ENCODE results near the gene C2orf49.

C2orf49 gene

DNA sequence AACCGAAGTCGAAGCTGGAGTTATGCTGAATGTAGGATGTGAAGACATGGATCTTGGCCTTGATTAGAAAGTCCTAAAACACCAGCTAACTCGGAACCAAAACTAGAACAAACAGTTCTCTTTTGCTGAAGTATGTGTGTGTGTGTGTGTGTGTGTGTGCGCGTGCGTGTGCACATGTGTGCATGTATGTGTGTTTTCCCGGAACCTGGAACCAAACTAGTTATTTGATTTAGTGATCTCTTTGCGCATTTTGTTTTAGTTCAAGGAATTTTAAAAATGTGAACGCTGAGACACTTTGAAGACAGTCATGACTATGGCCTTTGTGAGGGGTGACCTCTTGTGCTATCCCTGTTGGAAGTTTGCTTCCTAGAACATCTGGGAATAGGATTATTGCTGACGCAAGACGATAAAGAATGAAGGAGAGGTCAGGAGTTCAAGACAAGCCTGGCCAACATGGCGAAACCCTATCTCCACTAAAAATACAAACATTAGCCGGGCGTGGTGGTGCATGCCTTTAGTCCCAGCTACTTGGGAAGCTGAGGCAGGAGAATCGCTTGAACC, 37.7 kb downstream of the C2orf49 start:
- H3K36me3 ChIP-seq, result no peaks in the 10 kb centered on the region
- TF ChIP-seq, protein P1, sequence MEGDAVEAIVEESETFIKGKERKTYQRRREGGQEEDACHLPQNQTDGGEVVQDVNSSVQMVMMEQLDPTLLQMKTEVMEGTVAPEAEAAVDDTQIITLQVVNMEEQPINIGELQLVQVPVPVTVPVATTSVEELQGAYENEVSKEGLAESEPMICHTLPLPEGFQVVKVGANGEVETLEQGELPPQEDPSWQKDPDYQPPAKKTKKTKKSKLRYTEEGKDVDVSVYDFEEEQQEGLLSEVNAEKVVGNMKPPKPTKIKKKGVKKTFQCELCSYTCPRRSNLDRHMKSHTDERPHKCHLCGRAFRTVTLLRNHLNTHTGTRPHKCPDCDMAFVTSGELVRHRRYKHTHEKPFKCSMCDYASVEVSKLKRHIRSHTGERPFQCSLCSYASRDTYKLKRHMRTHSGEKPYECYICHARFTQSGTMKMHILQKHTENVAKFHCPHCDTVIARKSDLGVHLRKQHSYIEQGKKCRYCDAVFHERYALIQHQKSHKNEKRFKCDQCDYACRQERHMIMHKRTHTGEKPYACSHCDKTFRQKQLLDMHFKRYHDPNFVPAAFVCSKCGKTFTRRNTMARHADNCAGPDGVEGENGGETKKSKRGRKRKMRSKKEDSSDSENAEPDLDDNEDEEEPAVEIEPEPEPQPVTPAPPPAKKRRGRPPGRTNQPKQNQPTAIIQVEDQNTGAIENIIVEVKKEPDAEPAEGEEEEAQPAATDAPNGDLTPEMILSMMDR (IDR thresholded peaks at IDR 0.05), result no peak
- H3K9me3 ChIP-seq, result no peaks in the 10 kb centered on the region
- no peak overlapping the region for H3K4me3 ChIP-seq (ENCODE audit: low read depth in 1 of 2, low read length in 1 of 2)
- no peak overlapping the region for H3K27ac ChIP-seq
- H3K4me1 ChIP-seq (ENCODE audit: control insufficient read depth in 1 of 2, insufficient read depth in 1 of 2, low read depth in 1 of 2, low read length in 1 of 2), result peaks cover 7 to 8% of the 10 kb centered on the region in 2 experiments
- H3K27me3 ChIP-seq, result peaks cover 5% of the 10 kb centered on the region

DNA sequence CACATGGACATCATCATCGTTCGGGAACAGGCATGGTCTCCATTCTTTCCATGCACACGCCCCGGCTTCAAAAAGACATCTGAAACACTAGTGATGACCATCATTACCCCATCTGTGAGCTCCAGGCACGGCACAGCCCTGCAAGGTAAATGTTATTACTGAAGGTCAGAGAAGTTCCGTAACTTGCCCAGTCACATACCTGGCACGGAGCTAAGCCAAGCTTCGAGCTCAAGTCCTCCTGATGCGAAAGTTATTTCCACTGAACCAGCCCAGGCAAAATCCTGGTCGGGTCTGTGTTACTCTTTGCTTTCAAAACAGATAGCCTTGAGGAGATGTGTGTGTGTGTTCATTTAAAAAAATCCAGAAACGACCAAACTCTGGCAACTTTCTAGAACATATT, 38.7 kb downstream of the C2orf49 start:
- TF ChIP-seq, protein P1 (IDR thresholded peaks at IDR 0.05), result no peak
- Histone ChIP-seq H3K36me3 (no peaks in the 10 kb centered on the region), H3K4me1 (ENCODE audit: control insufficient read depth in 1 of 2, insufficient read depth in 1 of 2, low read depth in 1 of 2, low read length in 1 of 2) (peaks cover 10 to 16% of the 10 kb centered on the region in 2 experiments), H3K4me3 (ENCODE audit: low read depth in 1 of 2, low read length in 1 of 2) (no peak overlapping the region), H3K27me3 (peaks cover 5% of the 10 kb centered on the region), H3K27ac (no peak overlapping the region), H3K9me3 (no peaks in the 10 kb centered on the region)

DNA sequence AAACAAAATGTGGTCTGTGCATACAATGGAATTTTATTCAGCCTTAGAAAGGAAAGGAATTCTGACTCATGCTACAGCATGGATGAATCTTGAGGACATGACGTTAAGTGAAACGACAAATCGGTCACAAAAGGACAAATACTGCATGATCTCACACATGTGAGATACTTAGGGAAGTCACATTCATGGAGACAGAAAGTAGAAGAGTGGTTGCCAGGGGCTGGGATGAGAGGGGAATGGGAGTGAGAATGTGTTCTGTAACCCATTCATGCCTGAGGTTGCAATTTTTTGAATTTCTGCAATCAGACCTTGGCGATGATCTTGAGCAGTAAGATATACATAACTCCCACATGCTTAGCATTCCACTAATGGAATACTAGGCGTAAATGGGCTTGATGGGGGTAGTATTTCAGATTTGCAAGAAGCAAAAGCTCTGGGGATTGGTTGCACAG, 39.5 kb downstream of the C2orf49 start:
- H3K4me1 ChIP-seq (ENCODE audit: control insufficient read depth in 1 of 2, insufficient read depth in 1 of 2, low read depth in 1 of 2, low read length in 1 of 2), result peaks cover 10 to 16% of the 10 kb centered on the region in 2 experiments
- H3K36me3 ChIP-seq, result no peaks in the 10 kb centered on the region
- H3K4me3 ChIP-seq (ENCODE audit: low read depth in 1 of 2, low read length in 1 of 2), result no peak overlapping the region
- TF ChIP-seq, protein P1 (IDR thresholded peaks at IDR 0.05), result no peak
- H3K27me3 ChIP-seq, result peaks cover 5% of the 10 kb centered on the region
- no peak overlapping the region for H3K27ac ChIP-seq
- no peaks in the 10 kb centered on the region for H3K9me3 ChIP-seq

DNA sequence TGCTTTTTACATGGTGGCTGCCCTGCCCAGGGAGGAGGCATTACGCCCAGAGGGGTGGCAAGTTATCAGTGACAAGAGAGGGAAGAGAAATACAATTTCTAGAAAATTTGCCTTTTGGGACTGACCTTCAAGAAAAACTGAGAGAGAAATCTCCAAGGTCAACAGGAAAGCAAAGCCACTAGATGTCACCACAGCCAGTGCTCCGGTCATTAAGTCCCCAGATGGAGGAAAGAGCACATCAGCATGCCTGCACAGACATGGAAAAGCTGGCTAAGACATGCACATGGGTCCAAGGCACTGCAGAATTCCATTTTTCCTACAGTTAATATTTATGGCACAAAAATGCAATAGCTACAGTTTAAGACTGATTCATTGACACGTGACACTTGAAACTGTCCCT, 40.5 kb downstream of the C2orf49 start:
- Histone ChIP-seq H3K4me3 (ENCODE audit: low read depth in 1 of 2, low read length in 1 of 2) (no peak overlapping the region), H3K27me3 (peaks cover 5% of the 10 kb centered on the region), H3K4me1 (ENCODE audit: control insufficient read depth in 1 of 2, insufficient read depth in 1 of 2, low read depth in 1 of 2, low read length in 1 of 2) (peaks cover 10 to 16% of the 10 kb centered on the region in 2 experiments), H3K27ac (no peak overlapping the region), H3K36me3 (no peaks in the 10 kb centered on the region), H3K9me3 (no peaks in the 10 kb centered on the region)
- TF ChIP-seq, protein P1 (IDR thresholded peaks at IDR 0.05), result no peak

DNA sequence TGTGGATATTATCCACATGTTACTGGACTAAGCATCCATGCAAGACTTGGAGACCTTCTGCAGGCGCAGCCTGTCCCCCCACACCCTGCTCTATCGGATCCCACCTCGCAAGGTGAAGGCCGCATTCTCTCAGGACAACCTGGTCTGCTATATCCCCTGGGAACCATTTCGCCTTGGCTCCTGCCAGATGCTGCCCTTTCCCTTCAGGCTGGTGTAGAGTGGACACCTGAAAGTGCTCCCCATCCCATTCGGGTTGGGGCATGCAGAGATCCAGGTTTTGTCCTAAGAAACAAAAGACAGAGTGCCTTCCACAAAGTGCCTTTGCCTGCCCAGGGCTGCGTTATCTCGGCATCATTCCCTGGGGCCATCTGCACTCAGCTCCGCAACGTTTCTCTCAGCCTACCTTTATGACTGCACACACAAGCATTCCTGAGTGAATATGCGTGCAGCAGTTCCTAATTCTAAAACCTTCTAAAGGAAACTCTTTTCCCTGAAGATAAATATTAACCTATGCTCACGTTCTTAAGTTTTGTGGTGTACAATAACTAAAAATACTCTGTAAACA, 41.0 kb downstream of the C2orf49 start:
- Histone ChIP-seq H3K4me1 (ENCODE audit: control insufficient read depth in 1 of 2, insufficient read depth in 1 of 2, low read depth in 1 of 2, low read length in 1 of 2) (peaks cover 10 to 16% of the 10 kb centered on the region in 2 experiments), H3K27ac (no peak overlapping the region), H3K4me3 (ENCODE audit: low read depth in 1 of 2, low read length in 1 of 2) (no peak overlapping the region), H3K36me3 (no peaks in the 10 kb centered on the region), H3K27me3 (peaks cover 7% of the 10 kb centered on the region), H3K9me3 (no peaks in the 10 kb centered on the region)
- TF ChIP-seq, protein P1 (IDR thresholded peaks at IDR 0.05), result no peak

All from neutrophil (primary cell).